GM20000 (cell line): ENCODE data around the gene TLX3.

Experiments
- DNase-seq: peaks from one replicate; pipeline ENCODE4 v3.0.0; 2012; ENCODE audit warnings: low spot score
- CTCF ChIP-seq: IDR thresholded peaks from 2 replicates; pipeline ENCODE4 v1.5.1; 2012; ENCODE audit warnings: mild to moderate bottlenecking, control low read depth; ENCODE audit errors: extremely low read depth, missing control alignments

The TLX3 gene

GRCh38 chr5:171312129-171312974 lies 3.3 kb downstream of the TLX3 start:
- DNase-seq, result peak; percentile 46
- TF ChIP-seq CTCF, result no peak

GRCh38 chr5:171313481-171314206 lies 4.6 kb downstream of the TLX3 start:
- DNase-seq, result no peak
- no peak for TF ChIP-seq CTCF

GRCh38 chr5:171314728-171315385 lies 5.8 kb downstream of the TLX3 start:
- TF ChIP-seq CTCF, result no peak

GRCh38 chr5:171315386-171315891 lies 6.4 kb downstream of the TLX3 start:
- no peak for DNase-seq
- TF ChIP-seq CTCF, result no peak

More at GRCh38 chr5:171314728-171315385, 5.8 kb downstream of the TLX3 start:
- no peak for DNase-seq

- TF ChIP-seq CTCF, result no peak
- no peak for DNase-seq
Observed at GRCh38 chr5:171315925-171316257, 6.8 kb downstream of the TLX3 start.

- TF ChIP-seq CTCF, result no peak
- DNase-seq, result no peak
Observed at GRCh38 chr5:171316258-171317121, 7.4 kb downstream of the TLX3 start.
